ENCODE results near the gene KLLN. TPM values are rescaled to one million over a fixed set of nuclear protein-coding genes. Genes with fewer than 3 reads are reported as not detected.

The KLLN gene
- total RNA-seq, 1 donor from 2014 or later, result not detected

DNA sequence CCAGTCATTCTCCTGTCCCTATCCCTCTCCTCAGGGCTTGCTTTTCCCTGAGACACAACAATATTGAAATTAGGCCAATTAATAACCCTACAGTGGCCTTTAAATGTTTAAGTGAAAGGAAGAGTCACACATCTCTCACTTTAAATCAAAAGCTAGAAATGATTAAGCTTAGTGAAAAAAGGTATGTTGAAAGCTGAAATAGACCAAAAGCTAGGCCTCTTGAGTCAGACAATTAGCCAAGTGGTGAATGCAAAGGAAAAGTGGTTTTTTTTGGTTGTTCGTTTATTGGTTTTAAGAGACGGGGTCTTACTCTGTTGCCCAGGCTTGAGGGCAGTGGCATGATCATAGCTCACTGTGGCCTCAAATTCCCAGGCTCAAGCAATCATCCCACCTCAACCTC, 35.7 kb downstream of the KLLN start:
- TF ChIP-seq, protein P1, sequence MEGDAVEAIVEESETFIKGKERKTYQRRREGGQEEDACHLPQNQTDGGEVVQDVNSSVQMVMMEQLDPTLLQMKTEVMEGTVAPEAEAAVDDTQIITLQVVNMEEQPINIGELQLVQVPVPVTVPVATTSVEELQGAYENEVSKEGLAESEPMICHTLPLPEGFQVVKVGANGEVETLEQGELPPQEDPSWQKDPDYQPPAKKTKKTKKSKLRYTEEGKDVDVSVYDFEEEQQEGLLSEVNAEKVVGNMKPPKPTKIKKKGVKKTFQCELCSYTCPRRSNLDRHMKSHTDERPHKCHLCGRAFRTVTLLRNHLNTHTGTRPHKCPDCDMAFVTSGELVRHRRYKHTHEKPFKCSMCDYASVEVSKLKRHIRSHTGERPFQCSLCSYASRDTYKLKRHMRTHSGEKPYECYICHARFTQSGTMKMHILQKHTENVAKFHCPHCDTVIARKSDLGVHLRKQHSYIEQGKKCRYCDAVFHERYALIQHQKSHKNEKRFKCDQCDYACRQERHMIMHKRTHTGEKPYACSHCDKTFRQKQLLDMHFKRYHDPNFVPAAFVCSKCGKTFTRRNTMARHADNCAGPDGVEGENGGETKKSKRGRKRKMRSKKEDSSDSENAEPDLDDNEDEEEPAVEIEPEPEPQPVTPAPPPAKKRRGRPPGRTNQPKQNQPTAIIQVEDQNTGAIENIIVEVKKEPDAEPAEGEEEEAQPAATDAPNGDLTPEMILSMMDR (IDR thresholded peaks at IDR 0.05), result no peak
- H3K36me3 ChIP-seq, result no peaks in the 10 kb centered on the region
- H3K9me3 ChIP-seq, result no peaks in the 10 kb centered on the region
- H3K27ac ChIP-seq, result no peak overlapping the region
- H3K27me3 ChIP-seq, result no peaks in the 10 kb centered on the region
- no peak overlapping the region for H3K4me3 ChIP-seq
- no peak for DNase-seq (ENCODE audit: low spot score in 2 of 2)
- H3K4me1 ChIP-seq, result no peaks in the 10 kb centered on the region
- intact Hi-C loops (cut with DNase I), result no loop called here

DNA sequence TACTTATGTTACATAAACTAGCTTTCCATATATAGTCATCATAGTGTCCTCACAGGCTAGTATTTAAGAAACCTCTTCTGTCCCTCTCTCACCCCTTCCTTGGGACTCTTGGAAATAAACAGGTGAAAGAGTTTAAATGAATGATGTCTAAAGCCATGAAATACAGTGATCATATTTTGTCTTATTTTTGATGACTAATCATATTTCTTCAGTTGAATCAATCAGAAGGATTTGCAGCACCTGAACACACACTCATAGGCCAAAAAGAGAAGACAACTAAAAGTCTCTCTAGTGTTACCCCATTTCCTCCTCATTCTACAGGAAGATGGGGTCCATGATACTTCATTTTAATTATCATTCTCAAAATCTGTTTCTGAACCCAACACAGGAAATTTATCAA, 36.7 kb downstream of the KLLN start:
- Histone ChIP-seq H3K4me1 (no peaks in the 10 kb centered on the region), H3K27ac (no peak overlapping the region), H3K36me3 (no peaks in the 10 kb centered on the region), H3K4me3 (no peak overlapping the region), H3K9me3 (no peaks in the 10 kb centered on the region), H3K27me3 (no peaks in the 10 kb centered on the region)
- no peak for DNase-seq (ENCODE audit: low spot score in 2 of 2)
- TF ChIP-seq, protein P1 (IDR thresholded peaks at IDR 0.05), result no peak
- intact Hi-C loops (cut with DNase I), result no loop called here

DNA sequence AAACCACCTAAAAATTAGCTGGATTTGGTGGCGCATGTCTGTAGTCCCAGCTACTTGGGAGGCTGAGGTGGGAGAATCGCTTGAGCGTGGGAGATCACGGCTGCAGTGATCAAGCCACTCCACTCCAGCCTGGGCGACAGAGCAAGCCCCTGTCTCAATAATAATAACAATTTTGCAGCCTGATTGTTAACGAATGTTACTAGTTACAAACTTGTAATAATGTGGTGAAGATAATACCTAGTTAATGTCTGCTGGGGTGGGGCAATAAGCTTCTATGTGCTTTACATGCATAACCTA, 44.1 kb downstream of the KLLN start:
- Histone ChIP-seq H3K4me3 (peak overlapping the region in 1 of 2 donors; percentile 70), H3K27ac (no peak overlapping the region), H3K36me3 (no peaks in the 10 kb centered on the region), H3K9me3 (no peaks in the 10 kb centered on the region), H3K27me3 (no peaks in the 10 kb centered on the region), H3K4me1 (peaks cover 0 to 14% of the 10 kb centered on the region in 2 donors)
- DNase-seq (ENCODE audit: low spot score in 2 of 2), result no peak
- intact Hi-C loops (cut with DNase I), result no loop called here
- TF ChIP-seq, protein P1 (IDR thresholded peaks at IDR 0.05), result no peak

DNA sequence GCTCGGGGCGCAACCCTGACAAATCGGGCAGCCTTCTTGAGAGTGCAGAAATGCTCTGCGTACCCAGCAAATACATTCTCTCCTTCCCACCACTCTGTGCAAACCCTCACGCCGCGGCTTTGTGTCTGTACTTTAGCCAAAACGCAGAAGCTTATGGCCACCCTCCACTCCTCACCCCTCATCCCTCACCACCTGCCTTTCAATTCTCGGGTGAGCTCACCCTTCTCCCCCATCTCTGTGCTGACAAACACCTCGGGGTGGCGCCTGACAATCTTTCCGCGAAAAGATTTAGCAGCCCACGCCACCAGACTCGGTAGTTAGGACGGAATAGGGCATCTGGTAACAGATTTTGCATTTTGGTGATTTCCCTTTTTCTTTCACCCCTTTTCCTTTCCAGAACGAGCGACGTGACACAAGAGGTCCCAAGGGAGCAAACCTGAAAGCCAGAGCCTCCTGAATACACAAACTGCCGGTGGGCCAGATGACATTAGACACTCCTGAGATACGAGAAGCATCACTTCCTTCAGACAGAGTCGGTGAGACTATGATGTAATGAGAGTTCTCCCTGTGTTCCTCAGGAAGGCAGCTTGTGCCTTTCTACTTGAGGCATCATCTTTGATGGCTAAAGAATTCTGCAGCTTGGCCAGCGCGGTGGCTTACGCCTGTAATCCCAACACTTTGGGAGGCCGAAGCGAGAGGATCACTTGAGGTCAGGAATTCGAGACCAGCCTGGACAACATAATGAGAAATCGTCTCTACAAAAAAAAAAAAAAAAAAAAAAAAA, 44.6 kb downstream of the KLLN start:
- H3K9me3 ChIP-seq, result no peaks in the 10 kb centered on the region
- H3K4me1 ChIP-seq, result peaks cover 0 to 14% of the 10 kb centered on the region in 2 donors
- H3K27me3 ChIP-seq, result no peaks in the 10 kb centered on the region
- H3K4me3 ChIP-seq, result peak overlapping the region; percentile 70 to 95
- no peaks in the 10 kb centered on the region for H3K36me3 ChIP-seq
- intact Hi-C loops (cut with DNase I), result no loop called here
- TF ChIP-seq, protein P1 (IDR thresholded peaks at IDR 0.05), result no peak
- DNase-seq (ENCODE audit: low spot score in 2 of 2), result no peak
- H3K27ac ChIP-seq, result peak overlapping the region; percentile 78 to 85

DNA sequence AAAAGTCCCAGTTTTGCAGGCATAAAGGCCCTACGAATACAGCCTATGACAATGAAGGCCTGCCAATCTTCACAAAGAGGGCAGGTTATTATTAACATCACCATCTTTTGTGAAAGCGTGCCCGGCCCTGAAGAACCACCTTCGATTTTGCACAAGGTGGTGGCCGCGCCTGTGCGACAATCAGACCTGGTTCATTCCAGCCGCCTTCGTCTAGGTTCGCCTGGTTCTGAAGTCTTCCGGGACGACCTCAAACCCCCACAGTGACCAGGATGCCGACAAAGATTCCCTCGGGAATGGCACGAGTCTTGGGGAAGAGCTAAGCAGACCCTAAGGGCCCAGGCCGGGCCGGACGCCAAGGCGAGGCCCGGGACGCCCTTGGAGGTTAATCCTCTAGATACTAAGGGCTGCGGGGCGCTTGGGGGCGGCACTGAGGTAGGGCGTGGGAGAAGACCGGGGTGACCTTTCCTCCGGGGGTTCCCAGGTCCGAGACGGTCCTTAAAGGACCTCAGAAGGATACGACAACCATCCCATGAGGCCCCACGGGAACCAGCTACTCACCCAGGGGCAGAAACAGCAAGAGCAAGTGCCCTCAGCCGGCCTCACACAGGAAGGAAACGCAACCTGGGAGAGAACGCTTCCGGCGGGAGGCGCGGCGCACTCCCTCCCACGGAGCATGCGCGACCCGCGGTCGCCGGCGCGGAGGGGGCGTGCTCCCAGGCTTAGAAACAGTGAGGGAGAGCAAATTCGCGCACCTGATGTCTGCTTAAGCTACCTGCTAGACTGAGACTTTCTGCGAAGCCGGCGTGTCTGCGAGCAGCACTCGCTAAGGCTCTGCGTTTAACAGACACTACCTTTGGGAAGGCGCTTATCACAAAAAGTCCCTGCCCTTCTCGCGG, 45.5 kb downstream of the KLLN start, which contains the start of gene ATAD1:
Gene ATAD1 (minus strand): TSS at position 618 of the 896 bp plus-strand sequence. CDS start 3,627 bp downstream, outside the sequence.
- no peaks in the 10 kb centered on the region for H3K27me3 ChIP-seq
- peaks cover 0 to under 1% of the 10 kb centered on the region in 2 donors for H3K36me3 ChIP-seq
- peak within 1 kb of the TSS; percentile 70 to 95 for H3K4me3 ChIP-seq
- peak; percentile 43 to 86 for DNase-seq (ENCODE audit: low spot score in 2 of 2)
- H3K27ac ChIP-seq, result peak within 1 kb of the TSS; percentile 78 to 85
- intact Hi-C loops (cut with DNase I), result no loop called here
- peaks cover 0 to 14% of the 10 kb centered on the region in 2 donors for H3K4me1 ChIP-seq
- TF ChIP-seq, protein P1 (IDR thresholded peaks at IDR 0.05), result peak in 2 of 3 experiments; percentile 24 to 45
- no peaks in the 10 kb centered on the region for H3K9me3 ChIP-seq

All from ascending aorta (tissue), 2 donors.